RKO (cell line): Measurements from ENCODE around the gene BIRC3.
A peak's percentile ranks its signal among the peaks of the same experiment; 100 is the strongest.
"Not testable (repeated sequence)": the region's sequence is repeated elsewhere in the genome, so short reads cannot be mapped to it uniquely, and the experiment has no call there.

Experiments used
- DNase-seq: peaks from one replicate; pipeline ENCODE4 v3.0.0-alpha.2; 2016; ENCODE audit warnings: low spot score

Gene BIRC3

GRCh38 chr11:102296757-102297156, 20.5 kb upstream of the BIRC3 start:
- DNase-seq = not testable (repeated sequence)

- not testable (repeated sequence) for DNase-seq
These were observed 16.4 kb upstream of the BIRC3 start for GRCh38 chr11:102300837-102301236.

- no peak for DNase-seq
These were observed 15.0 kb upstream of the BIRC3 start for GRCh38 chr11:102302241-102302640.

- no peak for DNase-seq
These were observed 12.6 kb upstream of the BIRC3 start for GRCh38 chr11:102304686-102305085.

GRCh38 chr11:102305352-102306047, 11.8 kb upstream of the BIRC3 start:
- no peak for DNase-seq

GRCh38 chr11:102306048-102306597, 11.2 kb upstream of the BIRC3 start:
- no peak for DNase-seq

GRCh38 chr11:102306817-102307726, 10.2 kb upstream of the BIRC3 start:
- DNase-seq = no peak

- no peak for DNase-seq
These were observed 9.6 kb upstream of the BIRC3 start for GRCh38 chr11:102307727-102308038.

- DNase-seq = no peak
These were observed 7.4 kb upstream of the BIRC3 start for GRCh38 chr11:102309621-102310541.

GRCh38 chr11:102312667-102313066, 4.6 kb upstream of the BIRC3 start:
- no peak for DNase-seq

GRCh38 chr11:102313238-102313940, 3.9 kb upstream of the BIRC3 start:
- no peak for DNase-seq

GRCh38 chr11:102314784-102315183, 2.5 kb upstream of the BIRC3 start:
- no peak for DNase-seq

- DNase-seq = no peak
These were observed 859 bp upstream of the BIRC3 start for GRCh38 chr11:102316346-102316904.

- DNase-seq = no peak
These were observed 452 bp downstream of the BIRC3 start for GRCh38 chr11:102317768-102318103.

- DNase-seq = peak; percentile 33
These were observed 1.2 kb downstream of the BIRC3 start for GRCh38 chr11:102318469-102318868.

GRCh38 chr11:102319544-102319943, 2.3 kb downstream of the BIRC3 start:
- DNase-seq = no peak

GRCh38 chr11:102320188-102320587, 2.9 kb downstream of the BIRC3 start:
- DNase-seq = no peak

GRCh38 chr11:102320679-102321078, 3.4 kb downstream of the BIRC3 start:
- DNase-seq = no peak

- DNase-seq = no peak
These were observed 5.3 kb downstream of the BIRC3 start for GRCh38 chr11:102322560-102322959.

GRCh38 chr11:102323542-102324251, 6.4 kb downstream of the BIRC3 start:
- no peak for DNase-seq

GRCh38 chr11:102325088-102325487, 7.8 kb downstream of the BIRC3 start:
- DNase-seq = no peak
